NCI-H1092 (cell line): ENCODE measurements around the gene IRF4.

Experiments
- DNase-seq: peaks from one replicate; lab custom pipeline; 2025; lab: John Stamatoyannopoulos, UW

Gene IRF4

GRCh38 chr6:398558-399078 is 7.1 kb downstream of the IRF4 start:
- DNase-seq = no peak

- DNase-seq = no peak
Observed at GRCh38 chr6:399785-400534, 8.4 kb downstream of the IRF4 start.

GRCh38 chr6:400815-401214 is 9.3 kb downstream of the IRF4 start:
- DNase-seq = no peak

- no peak for DNase-seq
Observed at GRCh38 chr6:401239-401993, 9.9 kb downstream of the IRF4 start.

GRCh38 chr6:401994-402640 is 10.6 kb downstream of the IRF4 start:
- no peak for DNase-seq

- DNase-seq = no peak
Observed at GRCh38 chr6:402901-403658, 11.5 kb downstream of the IRF4 start.

- DNase-seq = no peak
Observed at GRCh38 chr6:403659-404655, 12.4 kb downstream of the IRF4 start.

GRCh38 chr6:404685-405423 is 13.3 kb downstream of the IRF4 start:
- no peak for DNase-seq

- no peak for DNase-seq
Observed at GRCh38 chr6:408148-408547, 16.6 kb downstream of the IRF4 start.

- no peak for DNase-seq
Observed at GRCh38 chr6:408599-409102, 17.1 kb downstream of the IRF4 start.

- no peak for DNase-seq
Observed at GRCh38 chr6:409370-409972, 17.9 kb downstream of the IRF4 start.

- no peak for DNase-seq
Observed at GRCh38 chr6:410555-411395, 19.2 kb downstream of the IRF4 start.

- DNase-seq = no peak
Observed at GRCh38 chr6:411402-412145, 20.0 kb downstream of the IRF4 start.

GRCh38 chr6:412146-412886 is 20.8 kb downstream of the IRF4 start:
- DNase-seq = no peak

GRCh38 chr6:414447-414846 is 22.9 kb downstream of the IRF4 start:
- DNase-seq = no peak

GRCh38 chr6:415087-415486 is 23.5 kb downstream of the IRF4 start:
- no peak for DNase-seq

- DNase-seq = no peak
Observed at GRCh38 chr6:421211-421610, 29.7 kb downstream of the IRF4 start.
